SK-N-SH treated with all-trans-retinoic acid at 6 μM for 48 hours (cell line): ENCODE data around the gene ERC1.

ENCODE experiments used
- ATAC-seq: fragments of 200-7000 bp; cut with Tn5 transposase; 3 replicates; pipeline ENCODE4 v1.9.1; 2020; ENCODE audit warnings: mild to moderate bottlenecking, moderate library complexity
- BACH2 ChIP-seq: fragments of 250-450 bp; sonication (Bioruptor Pico); IDR thresholded peaks from 2 replicates; pipeline ENCODE4 v1.9.0; 2021; ENCODE audit warnings: mild to moderate bottlenecking, borderline replicate concordance
- CSDC2 ChIP-seq: fragments of 250-450 bp; sonication (Bioruptor Pico); IDR thresholded peaks from 2 replicates; pipeline ENCODE4 v1.5.0; 2020; ENCODE audit warnings: mild to moderate bottlenecking, moderate library complexity
- ESRRG ChIP-seq: fragments of 250-450 bp; sonication (Bioruptor Pico); IDR thresholded peaks from 2 replicates; pipeline ENCODE4 v1.6.1; 2021; ENCODE audit warnings: mild to moderate bottlenecking
- GLIS3 ChIP-seq: fragments of 250-450 bp; sonication (Bioruptor Pico); IDR thresholded peaks from 2 replicates; pipeline ENCODE4 v1.5.0; 2020; ENCODE audit warnings: mild to moderate bottlenecking, moderate library complexity
- PPARA ChIP-seq: fragments of 250-450 bp; sonication (Bioruptor Pico); IDR thresholded peaks from 2 replicates; pipeline ENCODE4 v1.5.0; 2020; ENCODE audit warnings: mild to moderate bottlenecking, borderline replicate concordance
- RARB ChIP-seq: fragments of 250-450 bp; sonication (Bioruptor Pico); IDR thresholded peaks from 2 replicates; pipeline ENCODE4 v1.8.0; 2021; ENCODE audit warnings: mild to moderate bottlenecking, moderate library complexity
- TCF4 ChIP-seq: fragments of 250-450 bp; sonication (Bioruptor Pico); IDR thresholded peaks from 2 replicates; pipeline ENCODE4 v1.8.0; 2021; ENCODE audit warnings: mild to moderate bottlenecking, moderate library complexity, borderline replicate concordance
- ZC3H10 ChIP-seq: fragments of 250-450 bp; sonication (Bioruptor Pico); IDR thresholded peaks from 2 replicates; pipeline ENCODE4 v1.5.1; 2021; ENCODE audit warnings: mild to moderate bottlenecking, moderate library complexity
- ZFP3 ChIP-seq: fragments of 250-450 bp; sonication (Bioruptor Pico); IDR thresholded peaks from 2 replicates; pipeline ENCODE4 v1.5.0; 2020; ENCODE audit warnings: mild to moderate bottlenecking, moderate library complexity
- ZFP30 ChIP-seq: fragments of 450-650 bp; formaldehyde crosslinking; IDR thresholded peaks from 2 replicates; pipeline ENCODE4 v1.5.0; 2022; ENCODE audit warnings: mild to moderate bottlenecking, moderate library complexity
- ZNF565 ChIP-seq: fragments of 450-650 bp; formaldehyde crosslinking; conservative IDR thresholded peaks from 2 replicates; pipeline ENCODE4 v1.5.0; 2020; ENCODE audit warnings: low read depth, mild to moderate bottlenecking, moderate library complexity
- ZNF70 ChIP-seq: fragments of 450-650 bp; formaldehyde crosslinking; IDR thresholded peaks from 2 replicates; pipeline ENCODE4 v1.5.0; 2020; ENCODE audit warnings: mild to moderate bottlenecking, moderate library complexity
- ZNF8 ChIP-seq: fragments of 450-650 bp; formaldehyde crosslinking; IDR thresholded peaks from 2 replicates; pipeline ENCODE4 v1.5.0; 2020; ENCODE audit warnings: mild to moderate bottlenecking, moderate library complexity
- TF ChIP-seq, protein P1 (sequence below): fragments of 250-450 bp; sonication (Bioruptor Pico); IDR thresholded peaks from 2 replicates; pipeline ENCODE4 v1.5.0; 2020; ENCODE audit warnings: mild to moderate bottlenecking, moderate library complexity
- TF ChIP-seq, protein P2 (sequence below): fragments of 250-450 bp; sonication (Bioruptor Pico); IDR thresholded peaks from 2 replicates; pipeline ENCODE4 v1.8.0; 2021; ENCODE audit warnings: low read depth, mild to moderate bottlenecking, moderate library complexity, borderline replicate concordance
- TF ChIP-seq, protein P3 (sequence below): fragments of 250-450 bp; sonication (Bioruptor Pico); IDR thresholded peaks from 2 replicates; pipeline ENCODE4 v1.5.1; 2021; ENCODE audit warnings: mild to moderate bottlenecking, moderate library complexity

The ERC1 gene

DNA sequence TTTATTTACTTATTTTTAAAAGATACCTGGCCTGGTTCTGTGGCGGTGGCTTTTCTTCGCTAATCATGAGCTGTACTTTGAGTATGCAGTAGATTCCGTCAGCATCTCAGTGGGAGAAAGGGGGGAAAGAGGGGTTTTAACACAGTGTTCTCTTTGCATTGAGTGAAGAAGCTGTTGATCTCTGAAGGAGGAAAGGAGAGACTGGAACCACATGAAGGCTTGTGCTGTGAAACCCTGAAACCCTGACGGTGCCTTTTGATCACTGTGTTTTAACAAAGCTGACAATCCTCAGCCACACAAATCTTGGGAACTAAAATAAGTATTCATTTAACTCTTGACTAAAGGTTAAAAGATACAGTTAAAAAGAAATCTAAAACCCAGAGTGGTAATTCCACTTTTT is 353.2 kb downstream of the ERC1 start:
- TF ChIP-seq, protein P1, sequence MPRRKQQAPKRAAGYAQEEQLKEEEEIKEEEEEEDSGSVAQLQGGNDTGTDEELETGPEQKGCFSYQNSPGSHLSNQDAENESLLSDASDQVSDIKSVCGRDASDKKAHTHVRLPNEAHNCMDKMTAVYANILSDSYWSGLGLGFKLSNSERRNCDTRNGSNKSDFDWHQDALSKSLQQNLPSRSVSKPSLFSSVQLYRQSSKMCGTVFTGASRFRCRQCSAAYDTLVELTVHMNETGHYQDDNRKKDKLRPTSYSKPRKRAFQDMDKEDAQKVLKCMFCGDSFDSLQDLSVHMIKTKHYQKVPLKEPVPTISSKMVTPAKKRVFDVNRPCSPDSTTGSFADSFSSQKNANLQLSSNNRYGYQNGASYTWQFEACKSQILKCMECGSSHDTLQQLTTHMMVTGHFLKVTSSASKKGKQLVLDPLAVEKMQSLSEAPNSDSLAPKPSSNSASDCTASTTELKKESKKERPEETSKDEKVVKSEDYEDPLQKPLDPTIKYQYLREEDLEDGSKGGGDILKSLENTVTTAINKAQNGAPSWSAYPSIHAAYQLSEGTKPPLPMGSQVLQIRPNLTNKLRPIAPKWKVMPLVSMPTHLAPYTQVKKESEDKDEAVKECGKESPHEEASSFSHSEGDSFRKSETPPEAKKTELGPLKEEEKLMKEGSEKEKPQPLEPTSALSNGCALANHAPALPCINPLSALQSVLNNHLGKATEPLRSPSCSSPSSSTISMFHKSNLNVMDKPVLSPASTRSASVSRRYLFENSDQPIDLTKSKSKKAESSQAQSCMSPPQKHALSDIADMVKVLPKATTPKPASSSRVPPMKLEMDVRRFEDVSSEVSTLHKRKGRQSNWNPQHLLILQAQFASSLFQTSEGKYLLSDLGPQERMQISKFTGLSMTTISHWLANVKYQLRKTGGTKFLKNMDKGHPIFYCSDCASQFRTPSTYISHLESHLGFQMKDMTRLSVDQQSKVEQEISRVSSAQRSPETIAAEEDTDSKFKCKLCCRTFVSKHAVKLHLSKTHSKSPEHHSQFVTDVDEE, result no peak
- TF ChIP-seq PPARA (CRISPR knock-in tag) (no peak), GLIS3 (no peak), TCF4 (CRISPR knock-in tag) (no peak)
- no peak for ATAC-seq

DNA sequence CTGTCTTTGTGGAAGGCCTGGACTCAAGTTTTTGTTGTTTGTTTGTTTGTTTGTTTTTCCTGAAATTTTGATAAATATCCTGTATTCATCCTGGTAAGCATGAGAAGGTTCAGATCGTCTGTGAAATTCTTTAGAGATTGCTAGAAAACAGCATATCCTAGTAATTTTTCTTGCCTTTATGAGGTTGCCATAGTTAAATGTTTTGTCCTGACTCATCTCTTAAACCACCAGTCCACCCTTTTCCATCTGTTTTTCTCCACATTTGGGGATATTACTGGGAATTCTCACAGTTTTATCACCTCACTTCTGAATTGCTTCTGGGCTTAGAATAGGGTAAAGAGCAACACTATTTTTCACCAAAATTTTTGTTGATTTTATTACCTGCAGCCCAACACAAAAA is 355.1 kb downstream of the ERC1 start:
- no peak for ATAC-seq
- TF ChIP-seq CSDC2 (CRISPR knock-in tag) (no peak), BACH2 (CRISPR knock-in tag) (no peak), ZNF70 (CRISPR knock-in tag) (no peak), ZC3H10 (no peak), ZNF565 (CRISPR knock-in tag) (no peak), PPARA (CRISPR knock-in tag) (no peak), TCF4 (CRISPR knock-in tag) (no peak), ZFP3 (CRISPR knock-in tag) (no peak), ZNF8 (CRISPR knock-in tag) (no peak), GLIS3 (no peak), ESRRG (CRISPR knock-in tag) (no peak), ZFP30 (no peak)
- TF ChIP-seq, protein P2, sequence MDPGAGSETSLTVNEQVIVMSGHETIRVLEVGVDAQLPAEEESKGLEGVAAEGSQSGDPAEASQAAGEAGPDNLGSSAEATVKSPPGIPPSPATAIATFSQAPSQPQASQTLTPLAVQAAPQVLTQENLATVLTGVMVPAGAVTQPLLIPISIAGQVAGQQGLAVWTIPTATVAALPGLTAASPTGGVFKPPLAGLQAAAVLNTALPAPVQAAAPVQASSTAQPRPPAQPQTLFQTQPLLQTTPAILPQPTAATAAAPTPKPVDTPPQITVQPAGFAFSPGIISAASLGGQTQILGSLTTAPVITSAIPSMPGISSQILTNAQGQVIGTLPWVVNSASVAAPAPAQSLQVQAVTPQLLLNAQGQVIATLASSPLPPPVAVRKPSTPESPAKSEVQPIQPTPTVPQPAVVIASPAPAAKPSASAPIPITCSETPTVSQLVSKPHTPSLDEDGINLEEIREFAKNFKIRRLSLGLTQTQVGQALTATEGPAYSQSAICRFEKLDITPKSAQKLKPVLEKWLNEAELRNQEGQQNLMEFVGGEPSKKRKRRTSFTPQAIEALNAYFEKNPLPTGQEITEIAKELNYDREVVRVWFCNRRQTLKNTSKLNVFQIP, result no peak
- TF ChIP-seq, protein P3, sequence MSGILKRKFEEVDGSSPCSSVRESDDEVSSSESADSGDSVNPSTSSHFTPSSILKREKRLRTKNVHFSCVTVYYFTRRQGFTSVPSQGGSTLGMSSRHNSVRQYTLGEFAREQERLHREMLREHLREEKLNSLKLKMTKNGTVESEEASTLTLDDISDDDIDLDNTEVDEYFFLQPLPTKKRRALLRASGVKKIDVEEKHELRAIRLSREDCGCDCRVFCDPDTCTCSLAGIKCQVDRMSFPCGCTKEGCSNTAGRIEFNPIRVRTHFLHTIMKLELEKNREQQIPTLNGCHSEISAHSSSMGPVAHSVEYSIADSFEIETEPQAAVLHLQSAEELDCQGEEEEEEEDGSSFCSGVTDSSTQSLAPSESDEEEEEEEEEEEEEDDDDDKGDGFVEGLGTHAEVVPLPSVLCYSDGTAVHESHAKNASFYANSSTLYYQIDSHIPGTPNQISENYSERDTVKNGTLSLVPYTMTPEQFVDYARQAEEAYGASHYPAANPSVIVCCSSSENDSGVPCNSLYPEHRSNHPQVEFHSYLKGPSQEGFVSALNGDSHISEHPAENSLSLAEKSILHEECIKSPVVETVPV (CRISPR knock-in tag), result no peak
- TF ChIP-seq, protein P1, result no peak

- TF ChIP-seq PPARA (CRISPR knock-in tag) (no peak), ZFP30 (no peak), ZNF8 (CRISPR knock-in tag) (no peak), ESRRG (CRISPR knock-in tag) (no peak)
- no peak for ATAC-seq
Measured at GRCh38 chr12:1347294-1347693, 356.3 kb downstream of the ERC1 start.

DNA sequence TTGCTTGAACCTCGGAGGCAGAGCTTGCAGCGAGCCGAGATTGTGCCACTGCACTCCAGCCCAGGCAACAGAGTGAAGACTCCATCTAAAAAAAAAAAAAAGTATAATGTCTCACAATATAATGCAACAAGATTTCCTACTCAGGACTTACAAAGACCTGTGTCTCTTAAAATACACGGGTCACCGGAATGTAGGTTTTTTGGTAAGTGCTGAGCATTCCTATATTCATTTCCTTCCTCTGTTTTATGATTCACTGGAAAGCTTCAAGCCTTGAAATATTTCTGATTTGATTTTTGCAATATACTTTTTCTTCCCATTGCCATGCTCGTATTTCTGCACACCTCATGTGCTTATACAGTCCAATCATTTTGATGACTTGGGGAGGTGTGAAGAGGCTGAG is 357.6 kb downstream of the ERC1 start:
- TF ChIP-seq ZNF70 (CRISPR knock-in tag) (no peak), BACH2 (CRISPR knock-in tag) (no peak), RARB (CRISPR knock-in tag) (no peak), ZNF8 (CRISPR knock-in tag) (no peak)
- TF ChIP-seq, protein P3 (CRISPR knock-in tag), result no peak
- ATAC-seq, result no peak
